Measurements from ENCODE around the gene ACSF3.

Gene ACSF3

DNA sequence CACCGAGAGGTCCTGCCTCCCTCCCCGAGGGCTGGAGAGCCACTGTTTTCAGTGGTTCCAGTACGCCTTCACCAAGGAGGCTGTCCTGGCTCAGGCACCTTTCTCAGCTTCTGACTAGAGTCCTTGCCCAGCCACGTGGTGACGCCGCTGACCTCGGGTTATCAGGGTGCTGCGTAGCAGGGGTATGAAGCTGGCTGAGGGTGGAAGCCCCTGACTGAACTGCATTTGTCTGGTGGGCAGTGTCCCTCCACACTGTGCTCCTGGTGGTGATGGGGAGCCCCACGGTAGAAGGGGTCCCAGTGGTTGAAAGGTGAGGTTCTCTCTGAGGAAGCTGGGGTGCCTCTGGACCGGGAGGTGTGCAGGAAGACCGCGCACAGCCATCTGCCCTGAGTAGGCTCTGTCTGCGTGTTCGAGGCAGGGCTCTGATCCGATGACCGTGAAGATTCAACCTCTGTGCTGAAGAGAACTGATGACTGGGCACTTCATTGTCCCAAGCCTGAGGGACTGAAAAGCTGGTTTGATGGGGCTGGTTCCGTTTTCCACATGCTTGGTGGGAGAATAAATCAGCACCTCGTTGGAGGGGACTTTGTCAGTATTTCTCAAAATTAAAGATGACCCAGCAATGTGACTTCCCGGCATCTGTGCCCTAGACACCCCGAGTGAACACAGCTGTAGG, 2.5 kb downstream of the ACSF3 start:
- DNase-seq = no peak

DNA sequence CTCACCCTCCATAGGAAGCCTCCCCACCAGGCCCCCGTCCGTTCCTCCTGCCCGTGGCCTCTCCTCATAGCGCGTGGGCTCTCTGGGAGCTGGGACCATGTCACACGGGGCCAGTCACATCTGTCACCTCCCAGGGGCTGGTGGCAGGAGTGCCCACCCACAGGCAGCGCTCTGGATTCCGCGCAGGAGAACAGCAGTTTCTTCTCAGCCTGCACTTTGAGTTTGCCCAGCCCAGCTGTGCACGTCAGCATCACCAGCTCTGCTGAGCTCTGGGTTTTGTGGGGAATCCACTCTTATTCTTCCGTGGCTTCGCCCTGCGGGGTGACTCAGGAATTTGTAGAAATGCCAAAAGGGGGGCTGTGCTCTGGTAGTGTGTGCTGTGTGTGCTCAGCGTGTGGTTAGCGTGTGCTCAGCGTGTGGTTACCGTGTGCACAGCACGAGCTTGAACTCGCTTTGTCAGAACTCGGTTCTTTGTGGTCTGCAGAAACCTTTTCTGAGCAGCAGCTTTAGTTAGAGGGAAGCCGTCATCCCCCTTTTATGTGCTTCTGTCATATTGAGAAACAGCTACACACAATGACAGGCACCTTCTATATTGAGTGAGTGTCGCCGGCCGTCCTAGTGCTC, 3.2 kb downstream of the ACSF3 start:
- DNase-seq = peak; percentile 67

DNA sequence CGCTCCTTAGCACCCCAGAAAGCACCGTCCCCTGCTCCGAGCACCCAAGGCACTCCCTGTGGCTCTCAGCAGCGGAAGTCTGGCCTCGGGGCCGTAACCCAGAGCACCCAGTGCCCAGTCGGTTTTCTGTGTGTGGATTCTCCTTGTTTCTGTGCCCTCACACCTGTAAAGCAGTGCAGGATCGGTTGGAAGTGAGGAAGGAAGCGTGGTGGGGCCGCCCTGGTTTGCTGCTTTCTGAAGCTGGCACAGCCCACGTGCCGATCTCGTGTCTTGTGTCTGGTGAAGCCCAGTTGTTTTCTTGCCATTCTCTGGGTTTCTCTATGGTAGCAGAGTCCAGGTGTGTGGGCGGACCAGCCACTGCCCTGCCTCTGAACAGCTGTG, 3.7 kb downstream of the ACSF3 start:
- DNase-seq = no peak

DNA sequence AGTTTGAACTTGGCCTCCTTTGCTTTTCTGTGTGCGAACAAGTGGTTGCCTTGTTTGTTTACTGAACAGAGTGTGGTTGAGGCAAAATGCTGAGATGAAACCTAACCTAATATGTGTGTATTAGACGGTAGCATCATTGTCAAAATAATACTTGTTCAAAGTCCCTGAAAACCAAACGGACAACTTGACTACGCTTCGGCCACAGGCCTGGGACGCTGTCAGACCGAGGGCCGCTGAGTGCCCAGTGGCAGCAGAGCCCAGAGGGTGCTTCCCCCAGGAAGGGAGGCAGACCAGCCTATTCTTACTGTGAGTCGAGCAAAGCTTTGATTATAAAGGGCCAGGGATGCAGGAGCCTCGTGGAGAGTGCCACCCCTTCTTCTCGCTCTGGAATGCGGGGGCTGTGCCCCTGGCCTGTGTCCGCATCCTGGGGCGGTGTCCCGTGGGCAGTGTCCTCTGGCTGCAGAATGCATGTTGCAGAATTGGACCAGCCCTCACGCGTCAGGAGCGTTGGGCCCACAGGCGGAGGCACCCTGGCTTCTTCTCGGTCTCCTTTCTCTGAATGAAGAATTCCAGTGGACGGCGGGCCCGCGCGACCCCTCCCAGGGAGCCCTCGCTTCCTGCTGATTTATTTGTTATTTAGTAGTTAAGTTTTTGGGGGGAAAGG, 5.2 kb downstream of the ACSF3 start:
- no peak for DNase-seq

DNA sequence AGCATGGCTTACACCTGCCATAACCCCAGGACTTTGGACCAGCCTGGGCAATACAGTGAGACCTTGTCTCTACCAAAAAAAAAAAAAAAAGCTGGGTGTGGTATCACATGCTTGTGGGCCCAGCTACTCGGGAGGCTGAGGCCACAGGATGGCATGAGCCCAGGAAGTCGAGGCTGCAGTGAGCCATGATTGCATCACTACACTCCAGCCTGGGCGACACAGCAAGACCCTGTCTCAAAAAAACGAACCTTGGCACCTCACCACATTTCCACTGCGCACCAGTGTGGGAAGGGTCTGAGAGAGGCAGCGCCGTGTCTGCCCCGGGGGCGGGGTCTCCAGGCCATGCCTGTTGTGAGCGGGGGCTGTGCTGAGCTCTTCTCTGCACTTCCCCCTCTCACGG, 6.3 kb downstream of the ACSF3 start:
- DNase-seq = no peak

DNA sequence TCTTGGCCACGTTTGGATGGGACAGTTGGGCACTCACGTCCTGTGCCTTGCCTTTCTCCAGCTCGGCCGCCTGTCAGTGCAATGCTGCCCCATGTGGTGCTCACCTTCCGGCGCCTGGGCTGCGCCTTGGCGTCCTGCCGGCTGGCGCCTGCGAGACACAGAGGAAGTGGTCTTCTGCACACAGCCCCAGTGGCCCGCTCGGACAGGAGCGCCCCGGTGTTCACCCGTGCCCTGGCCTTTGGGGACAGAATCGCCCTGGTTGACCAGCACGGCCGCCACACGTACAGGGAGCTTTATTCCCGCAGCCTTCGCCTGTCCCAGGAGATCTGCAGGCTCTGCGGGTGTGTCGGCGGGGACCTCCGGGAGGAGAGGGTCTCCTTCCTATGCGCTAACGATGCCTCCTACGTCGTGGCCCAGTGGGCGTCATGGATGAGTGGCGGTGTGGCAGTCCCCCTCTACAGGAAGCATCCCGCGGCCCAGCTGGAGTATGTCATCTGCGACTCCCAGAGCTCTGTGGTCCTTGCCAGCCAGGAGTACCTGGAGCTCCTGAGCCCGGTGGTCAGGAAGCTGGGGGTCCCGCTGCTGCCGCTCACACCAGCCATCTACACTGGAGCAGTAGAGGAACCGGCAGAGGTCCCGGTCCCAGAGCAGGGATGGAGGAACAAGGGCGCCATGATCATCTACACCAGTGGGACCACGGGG, 7.1 kb downstream of the ACSF3 start:
- DNase-seq = no peak

DNA sequence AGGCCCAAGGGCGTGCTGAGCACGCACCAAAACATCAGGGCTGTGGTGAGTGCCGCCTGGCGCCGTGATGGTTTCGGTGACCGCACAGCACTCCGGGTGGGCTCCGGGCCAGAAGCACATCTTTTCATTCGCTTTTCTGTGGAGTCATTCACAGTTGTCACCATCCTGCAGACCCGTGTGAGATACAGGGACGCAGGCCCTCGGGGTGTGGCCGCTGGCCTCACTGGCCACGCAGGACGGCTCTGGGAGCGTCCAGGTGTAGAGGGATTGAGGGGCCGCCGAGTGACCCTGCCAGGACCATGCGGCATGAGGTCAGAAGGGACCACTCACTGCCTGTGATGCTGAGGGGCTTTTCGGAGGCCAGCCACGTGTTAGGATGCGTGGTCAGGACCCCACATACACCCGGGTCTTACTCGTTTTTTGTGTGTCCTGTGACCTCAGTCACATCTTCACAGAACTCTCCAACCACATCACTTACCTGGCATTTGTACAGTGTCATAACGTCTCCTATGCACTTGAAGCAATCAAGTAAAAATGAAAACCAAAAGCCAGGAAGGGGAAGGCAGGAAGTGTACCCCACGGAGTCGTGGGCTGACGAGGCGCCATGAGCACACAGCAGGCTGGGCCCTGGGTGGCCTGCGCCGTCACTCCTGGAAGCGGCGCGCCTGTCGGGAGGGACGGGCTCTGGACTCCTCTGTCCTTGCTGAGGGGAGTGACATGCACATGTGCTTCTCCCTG, 7.8 kb downstream of the ACSF3 start:
- no peak for DNase-seq

DNA sequence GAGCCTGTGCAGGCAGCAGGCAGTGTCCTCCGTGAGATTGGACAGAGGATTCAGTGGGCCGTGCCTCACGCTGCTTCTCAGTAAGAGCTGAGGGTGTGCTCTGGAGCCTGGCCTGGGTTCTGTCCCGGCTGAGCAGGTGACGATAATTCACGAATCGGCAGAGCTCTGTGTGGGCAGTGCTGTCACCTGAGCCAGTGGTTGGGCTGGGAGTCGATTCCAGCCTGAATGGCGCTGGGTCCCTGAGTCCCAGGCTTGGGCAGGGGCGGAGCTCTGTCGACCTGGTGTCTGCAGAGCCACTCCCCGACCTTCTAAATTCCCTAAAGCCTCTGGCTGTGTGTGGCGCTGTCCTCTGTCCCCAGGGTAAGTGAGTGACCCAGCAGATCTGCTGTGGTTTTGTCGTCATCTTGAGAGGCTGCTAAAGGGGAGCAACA, 8.4 kb downstream of the ACSF3 start:
- no peak for DNase-seq

DNA sequence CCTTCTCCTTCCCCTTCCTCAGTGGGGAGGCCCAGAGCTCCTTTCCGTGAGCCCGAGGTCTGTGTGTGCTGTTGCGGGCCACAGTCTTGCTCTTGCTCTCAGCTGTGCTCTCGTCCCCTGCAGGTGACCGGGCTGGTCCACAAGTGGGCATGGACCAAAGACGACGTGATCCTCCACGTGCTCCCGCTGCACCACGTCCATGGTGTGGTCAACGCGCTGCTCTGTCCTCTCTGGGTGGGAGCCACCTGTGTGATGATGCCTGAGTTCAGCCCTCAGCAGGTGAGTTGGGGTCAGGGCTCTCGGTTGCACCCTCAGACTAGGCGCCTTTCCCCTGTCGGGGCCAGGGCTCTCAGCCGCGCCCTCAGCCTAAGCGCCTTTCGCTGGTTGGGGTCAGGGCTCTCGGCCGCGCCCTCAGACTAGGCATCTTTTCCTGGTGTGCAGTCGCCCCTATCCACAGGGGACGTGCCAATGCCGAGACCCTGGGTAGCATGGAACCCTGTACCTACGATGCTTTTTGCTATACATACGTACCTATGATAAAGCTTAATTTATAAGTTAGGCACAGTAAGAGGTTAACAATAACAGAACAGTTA, 8.9 kb downstream of the ACSF3 start:
- no peak for DNase-seq

DNA sequence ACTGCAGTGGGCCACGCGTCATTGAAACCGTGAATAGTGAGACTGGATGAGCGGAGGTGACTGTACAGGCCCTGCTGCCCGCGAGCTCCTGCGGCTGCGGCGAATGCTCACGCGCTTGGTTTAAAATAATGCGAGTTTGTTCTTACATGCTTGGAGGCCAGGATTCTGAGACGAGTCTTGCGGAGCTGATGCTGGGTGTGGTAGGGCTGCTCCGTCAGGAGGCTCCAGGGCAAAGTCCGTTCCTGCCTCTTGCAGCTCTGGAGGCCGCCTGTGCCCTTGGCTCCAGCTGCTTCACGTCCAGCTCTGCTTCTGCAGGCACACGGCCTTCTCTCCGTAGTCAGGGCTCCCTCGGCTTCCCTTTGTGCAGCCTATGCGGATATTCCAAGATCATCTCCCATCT, 9.5 kb downstream of the ACSF3 start:
- no peak for DNase-seq

DNA sequence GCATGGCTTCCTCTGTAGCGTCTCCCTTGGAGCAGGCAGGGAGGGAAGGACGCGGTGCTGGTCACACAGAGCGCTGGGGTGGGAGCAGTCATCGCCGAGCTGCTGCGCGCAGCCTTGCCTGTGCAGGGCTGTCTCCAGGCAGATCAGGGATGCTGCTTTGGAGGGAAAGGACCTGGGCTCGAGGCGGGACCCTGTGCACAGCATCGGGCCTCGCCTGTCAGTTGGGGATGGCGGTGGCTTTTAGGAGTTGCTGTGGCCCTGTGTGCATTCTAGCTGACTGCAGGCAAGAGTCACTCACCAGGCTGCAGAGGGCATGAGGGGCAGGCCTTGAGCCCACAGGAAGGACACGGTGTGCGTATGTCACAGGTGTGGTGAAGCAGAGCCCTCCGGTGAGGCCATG, 10.1 kb downstream of the ACSF3 start:
- DNase-seq = no peak

DNA sequence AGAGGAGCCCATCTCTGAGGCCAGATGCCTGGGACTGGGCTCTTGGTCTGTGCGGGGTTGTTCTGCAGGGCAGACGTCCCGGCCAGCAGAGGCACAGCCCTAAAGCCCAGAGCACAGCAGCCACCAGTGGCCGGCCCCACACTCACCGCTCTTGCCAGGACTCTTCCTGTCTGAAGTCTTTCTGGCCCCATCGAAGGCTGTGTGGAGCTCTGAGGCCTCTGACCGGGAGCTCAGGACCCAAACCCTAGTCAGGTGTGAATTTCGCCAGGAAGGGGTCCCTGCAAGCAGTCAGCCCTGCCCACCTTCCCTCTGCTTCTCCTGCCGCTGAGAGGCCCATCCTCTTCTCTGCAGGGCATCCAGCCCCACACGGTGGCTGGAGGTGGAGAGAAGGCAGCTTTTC, 10.7 kb downstream of the ACSF3 start:
- no peak for DNase-seq

DNA sequence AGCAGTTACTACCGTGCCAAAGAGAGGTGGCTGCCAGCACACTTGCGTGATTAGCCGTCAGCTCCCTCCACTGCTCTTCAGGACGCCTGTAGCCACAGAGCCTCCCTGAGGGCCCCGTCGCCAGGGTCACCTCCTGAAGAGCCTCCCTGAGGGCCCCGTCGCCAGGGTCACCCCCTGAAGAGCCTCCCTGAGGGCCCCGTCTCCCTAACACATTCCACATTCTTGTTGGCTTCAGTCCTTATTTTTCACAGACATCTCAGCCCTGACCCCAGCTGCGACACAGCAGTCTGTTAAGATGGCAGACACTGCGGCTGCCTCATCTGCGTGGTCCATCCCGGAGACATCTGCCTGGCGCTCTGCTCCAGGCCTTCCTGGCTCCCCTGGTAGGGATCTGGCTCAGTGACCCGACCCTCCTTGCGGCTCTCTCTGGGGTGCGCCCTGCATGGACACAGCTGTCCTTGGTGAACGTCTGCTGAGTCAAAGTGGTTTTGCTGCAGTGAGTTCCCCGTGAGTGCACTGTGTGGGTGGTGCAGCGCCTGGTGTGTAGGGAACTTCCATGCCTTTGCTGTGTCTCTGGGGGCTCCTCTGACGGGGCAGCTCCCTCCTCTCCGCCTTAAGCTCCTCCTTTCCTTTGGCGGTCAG, 11.4 kb downstream of the ACSF3 start:
- DNase-seq = no peak

DNA sequence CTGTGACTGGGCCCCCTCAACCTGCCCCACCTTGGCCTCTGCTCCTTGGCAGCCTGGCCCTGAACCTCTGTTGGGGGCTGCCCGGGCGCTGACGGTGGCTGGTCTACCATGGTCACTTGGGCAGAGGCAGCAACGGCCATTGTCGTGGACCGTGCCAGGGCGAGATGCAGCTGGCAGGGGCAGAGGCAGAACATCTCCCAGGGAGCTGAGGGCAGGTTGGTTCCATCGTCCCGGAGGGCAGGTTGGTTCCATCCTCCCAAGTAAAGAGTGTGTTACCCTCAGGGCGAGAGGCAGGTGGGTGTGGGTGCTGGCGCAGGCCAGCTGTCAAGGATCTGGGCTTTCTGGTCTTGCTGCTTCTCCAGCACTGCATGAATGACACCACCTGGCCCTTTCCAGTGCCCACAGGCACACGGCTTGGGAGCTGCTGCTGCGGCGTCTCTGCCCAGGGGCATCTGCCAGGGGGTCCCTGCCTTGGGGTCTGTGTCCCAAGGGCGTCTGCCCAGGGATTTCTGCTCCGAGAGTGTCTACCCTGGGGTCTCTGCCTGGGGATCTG, 12.0 kb downstream of the ACSF3 start:
- no peak for DNase-seq

DNA sequence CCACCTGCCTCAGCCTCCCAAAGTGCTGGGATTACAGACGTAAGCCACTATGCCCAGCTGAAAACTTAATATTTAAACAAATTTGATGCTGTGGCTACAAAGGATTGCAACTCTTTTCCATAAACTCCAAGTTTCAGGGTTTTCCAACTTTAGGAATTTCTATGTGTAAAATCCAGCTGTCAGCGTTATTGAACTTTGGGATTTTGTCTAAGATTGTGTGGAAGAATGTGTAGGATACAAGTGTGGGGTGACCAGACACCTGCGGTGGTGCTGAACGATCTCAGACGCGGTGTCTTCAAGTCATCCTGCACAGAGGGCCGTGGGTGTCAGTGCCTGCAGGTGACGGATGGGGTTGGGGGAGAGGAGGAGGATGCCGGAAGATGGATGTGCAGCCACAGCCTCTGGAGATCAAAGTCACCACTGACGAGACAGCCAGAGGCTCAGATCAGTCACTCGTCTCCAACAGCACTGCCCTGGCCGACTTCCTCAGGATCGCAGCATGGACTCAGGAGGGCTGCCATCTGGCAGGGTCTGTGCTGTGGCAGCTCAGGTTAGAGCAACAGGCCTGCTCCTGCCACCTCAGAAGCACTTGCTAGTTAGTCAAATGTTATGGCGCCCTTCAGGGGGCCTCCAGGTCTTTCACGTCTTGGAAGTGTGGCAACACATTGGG, 13.0 kb downstream of the ACSF3 start:
- no peak for DNase-seq

DNA sequence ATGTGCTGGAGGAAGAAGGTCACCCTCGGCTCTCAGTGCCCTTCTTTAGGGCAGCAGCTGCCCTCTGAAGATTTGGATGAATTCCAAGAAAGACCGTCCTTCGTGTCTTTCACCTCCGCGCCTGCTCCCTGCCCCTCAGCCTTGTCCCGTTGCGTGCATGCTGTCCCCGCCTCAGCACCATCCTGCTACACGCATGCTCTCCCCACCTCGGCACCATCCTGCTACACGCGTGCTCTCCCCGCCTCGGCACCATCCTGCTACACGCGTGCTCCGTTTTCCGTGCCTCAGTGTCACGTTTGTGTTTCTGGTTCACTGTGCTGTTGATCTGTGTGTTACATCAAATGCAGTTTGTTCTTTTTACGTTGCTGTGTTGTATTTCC, 13.5 kb downstream of the ACSF3 start:
- no peak for DNase-seq

DNA sequence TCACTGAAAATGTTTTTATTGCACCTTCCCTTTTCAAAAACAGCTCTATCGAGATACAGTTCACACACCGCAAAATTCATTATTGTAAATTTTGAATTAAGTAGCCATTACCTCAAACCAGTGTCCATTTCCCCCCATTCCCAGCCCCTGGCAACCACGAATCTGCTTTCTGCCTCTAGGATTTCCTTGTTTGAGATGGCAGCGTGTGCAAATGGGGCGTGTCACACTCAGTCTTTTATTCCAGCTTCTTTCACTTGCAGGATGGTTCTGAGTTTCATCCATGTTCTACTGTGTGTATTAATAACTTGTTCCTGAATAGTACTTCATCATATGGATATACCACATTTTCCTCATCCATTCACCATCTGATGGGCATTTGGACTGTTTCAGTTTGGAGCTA, 14.8 kb downstream of the ACSF3 start:
- no peak for DNase-seq

DNA sequence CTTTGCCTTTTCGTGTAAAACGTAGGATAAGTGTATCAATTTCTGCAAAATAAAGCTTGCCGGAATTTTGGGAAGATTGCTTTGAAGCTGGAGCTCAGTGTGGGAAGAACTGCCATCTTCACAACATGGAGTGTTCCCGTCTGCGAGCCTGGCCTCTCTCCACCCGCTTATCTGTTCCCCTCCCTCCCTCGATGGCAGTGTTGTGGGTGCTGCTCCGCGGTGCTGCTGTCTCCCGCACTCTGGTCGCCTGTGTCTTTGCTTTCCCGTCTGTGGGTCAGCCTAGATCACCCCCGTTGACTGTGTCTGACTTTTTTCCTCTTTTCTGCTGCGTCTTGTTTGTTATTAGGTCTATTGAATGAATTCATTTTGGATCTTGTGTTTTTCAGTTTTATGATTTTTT, 17.0 kb downstream of the ACSF3 start:
- DNase-seq = no peak

DNA sequence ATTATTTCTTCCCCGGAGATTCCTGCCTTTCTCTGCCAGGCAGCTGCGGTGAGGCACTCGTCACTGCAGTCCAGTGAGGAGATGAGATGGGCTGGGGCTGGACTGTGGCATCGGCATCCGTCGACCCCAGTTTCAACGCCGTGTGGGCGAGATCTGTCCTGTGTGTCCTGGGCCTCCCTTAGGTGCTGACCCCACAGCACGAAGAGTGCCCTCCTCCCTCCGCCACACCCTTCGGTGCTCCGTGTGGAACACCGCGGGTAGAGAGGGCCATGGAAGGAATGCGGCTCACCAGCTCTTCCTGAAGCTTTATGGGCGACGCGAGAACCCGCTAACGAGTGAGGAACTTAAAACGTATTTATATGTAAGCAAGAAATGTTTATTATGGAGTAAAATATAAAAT, 17.6 kb downstream of the ACSF3 start:
- DNase-seq = no peak

DNA sequence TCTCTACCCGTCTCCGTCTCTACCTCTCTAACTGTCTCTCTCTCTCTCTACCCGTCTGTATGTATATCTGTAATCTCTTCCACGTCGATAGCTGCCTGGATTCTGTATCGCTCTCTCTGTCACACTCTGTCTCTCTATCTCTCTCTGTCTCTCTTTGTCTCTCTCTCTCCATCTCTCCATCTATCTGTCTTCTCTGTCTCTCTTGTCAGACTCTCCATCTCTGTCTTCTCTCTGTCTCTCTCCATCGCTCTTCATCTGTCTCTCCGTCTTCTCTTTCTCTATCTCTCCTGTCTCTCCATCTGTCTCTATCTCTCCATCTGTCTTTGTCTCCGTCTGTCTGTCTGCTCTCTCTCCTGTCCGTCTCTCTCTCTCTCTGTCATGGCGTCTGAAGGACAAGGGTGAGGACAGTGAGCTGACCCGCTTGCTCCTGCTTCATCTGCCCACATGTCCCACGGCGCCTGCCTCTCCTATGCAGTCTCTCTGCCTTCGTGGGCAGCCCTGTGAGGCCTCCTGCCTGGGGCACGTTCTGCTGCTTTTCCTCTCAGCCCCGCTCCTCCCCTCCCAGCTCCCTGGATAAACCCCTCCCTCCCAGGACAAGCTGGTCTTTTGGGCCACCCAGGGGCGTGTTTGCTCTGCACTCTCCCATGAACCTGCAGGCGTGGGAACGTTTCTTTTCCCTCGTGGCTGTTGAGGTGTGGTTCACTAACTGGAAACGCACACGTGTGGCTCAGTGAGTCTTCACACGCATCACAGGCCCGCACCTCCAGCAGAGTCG, 18.9 kb downstream of the ACSF3 start:
- DNase-seq = no peak

DNA sequence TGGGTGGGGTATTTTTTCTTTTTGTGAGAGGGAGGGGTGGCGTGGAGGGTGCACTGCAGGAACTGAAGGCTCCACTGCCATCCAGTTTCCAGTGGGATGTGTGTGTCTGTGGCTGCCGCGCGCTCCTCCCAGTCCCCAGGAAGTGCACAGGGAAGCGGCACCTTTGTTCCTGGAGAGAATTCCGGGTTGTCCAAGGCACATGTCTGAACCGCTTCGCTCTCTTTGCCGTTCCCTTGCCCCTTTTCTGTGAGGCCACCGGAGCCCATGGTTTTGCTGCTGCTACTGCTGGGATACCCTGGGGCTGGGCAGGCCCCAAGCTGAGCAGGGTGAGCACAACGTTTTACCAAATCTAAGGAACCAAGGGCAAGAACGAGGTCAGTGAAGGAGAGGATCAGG, 19.5 kb downstream of the ACSF3 start:
- DNase-seq = no peak

All from stimulated activated CD4-positive, alpha-beta T cell treated with anti-CD3 and anti-CD28 coated beads, Interleukin-4, amount 100 ng/mL, for 24 hours (primary cell).